ENCODE data around the gene PALMD.
A peak's percentile ranks its signal among the peaks of the same experiment; 100 is the strongest.

PALMD gene

GRCh38 chr1:99700020-99700419 lies 54.1 kb downstream of the PALMD start:
- DNase-seq (ENCODE audit: low spot score) = no peak

DNA sequence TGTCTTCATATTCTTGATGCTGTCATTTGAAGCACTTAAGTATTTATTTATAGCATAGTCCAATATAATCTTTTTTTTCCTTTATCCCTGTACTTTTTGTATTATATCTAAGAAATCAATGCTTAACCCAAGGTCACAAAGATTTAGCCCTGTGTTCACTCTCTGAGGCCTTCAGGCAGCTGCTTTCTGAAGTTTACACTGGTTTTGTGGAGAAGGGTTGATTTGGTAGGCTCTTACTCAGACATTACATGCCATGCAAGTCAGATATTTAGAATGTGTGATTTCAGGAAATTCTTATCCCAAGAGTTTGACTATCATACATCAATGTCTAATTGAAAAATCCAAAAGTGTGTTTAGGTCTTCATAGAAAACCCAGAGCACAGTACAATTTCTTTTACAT lies 56.3 kb downstream of the PALMD start:
- no peak for DNase-seq (ENCODE audit: low spot score)

- DNase-seq (ENCODE audit: low spot score) = no peak
Observed at GRCh38 chr1:99704356-99704816, 58.5 kb downstream of the PALMD start.

GRCh38 chr1:99705385-99705784 lies 59.5 kb downstream of the PALMD start:
- no peak for DNase-seq (ENCODE audit: low spot score)

- DNase-seq (ENCODE audit: low spot score) = peak; percentile 64
Observed at GRCh38 chr1:99707535-99708142, 61.7 kb downstream of the PALMD start.

DNA sequence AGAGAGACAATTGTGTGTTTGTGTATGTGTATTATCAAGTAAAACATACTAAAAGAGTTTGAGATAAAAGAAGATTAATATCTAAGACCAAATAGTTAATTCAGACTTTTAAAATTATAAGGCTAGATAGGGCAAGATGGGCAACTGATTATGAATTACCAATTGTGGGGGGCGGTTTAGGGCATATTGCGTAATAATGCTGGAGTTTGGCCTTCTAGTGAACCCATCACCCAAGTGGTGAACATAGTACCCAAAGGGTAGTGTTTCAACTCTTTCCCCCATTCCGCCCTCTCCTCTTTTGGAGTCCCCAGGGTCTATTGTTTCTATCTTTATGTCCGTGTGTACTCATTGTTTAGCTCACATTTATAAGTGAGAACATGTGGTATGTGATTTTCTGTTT lies 65.1 kb downstream of the PALMD start:
- no peak for DNase-seq (ENCODE audit: low spot score)

GRCh38 chr1:99713006-99713405 lies 67.1 kb downstream of the PALMD start:
- DNase-seq (ENCODE audit: low spot score) = no peak

- DNase-seq (ENCODE audit: low spot score) = no peak
Observed at GRCh38 chr1:99717005-99717404, 71.1 kb downstream of the PALMD start.

DNA sequence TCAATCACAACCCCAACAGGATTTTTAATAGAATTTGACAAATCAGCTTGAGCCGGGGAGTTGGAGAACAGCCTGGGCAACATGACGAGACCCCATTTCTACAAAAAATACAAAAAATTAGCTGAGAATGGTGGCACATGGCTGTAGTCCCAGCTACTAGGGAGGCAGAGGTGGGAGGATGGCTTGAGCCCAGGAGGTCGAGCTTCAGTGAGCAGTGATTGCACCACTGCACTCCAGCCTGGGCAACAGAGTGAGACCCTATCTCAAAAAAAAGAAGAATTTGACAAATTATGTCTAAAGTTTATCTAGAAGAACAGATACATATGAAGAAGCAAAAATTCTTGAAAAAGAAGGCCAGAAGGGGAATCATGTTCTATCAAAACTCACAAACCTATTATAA lies 77.3 kb downstream of the PALMD start:
- DNase-seq (ENCODE audit: low spot score) = no peak

- DNase-seq (ENCODE audit: low spot score) = no peak
Observed at GRCh38 chr1:99725996-99726395, 80.1 kb downstream of the PALMD start.

DNA sequence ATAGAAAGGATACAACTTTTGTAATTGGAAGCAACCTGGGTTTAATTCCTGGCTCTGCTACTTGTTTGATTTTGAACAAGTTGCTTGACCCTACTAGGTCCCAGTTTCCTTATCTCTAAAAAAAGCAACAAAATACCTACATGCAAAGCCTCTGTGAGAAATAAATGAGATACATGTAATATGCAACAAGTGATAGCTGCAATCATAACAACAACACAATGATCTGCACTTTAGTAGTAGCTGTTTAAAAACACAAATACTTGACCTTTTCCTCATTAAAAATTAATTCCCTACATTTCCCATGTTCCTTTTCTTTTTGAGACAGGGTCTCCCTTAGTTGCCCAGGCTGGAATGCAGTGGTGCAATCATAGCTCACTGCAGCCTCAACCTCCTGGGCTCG lies 80.5 kb downstream of the PALMD start:
- DNase-seq (ENCODE audit: low spot score) = no peak

DNA sequence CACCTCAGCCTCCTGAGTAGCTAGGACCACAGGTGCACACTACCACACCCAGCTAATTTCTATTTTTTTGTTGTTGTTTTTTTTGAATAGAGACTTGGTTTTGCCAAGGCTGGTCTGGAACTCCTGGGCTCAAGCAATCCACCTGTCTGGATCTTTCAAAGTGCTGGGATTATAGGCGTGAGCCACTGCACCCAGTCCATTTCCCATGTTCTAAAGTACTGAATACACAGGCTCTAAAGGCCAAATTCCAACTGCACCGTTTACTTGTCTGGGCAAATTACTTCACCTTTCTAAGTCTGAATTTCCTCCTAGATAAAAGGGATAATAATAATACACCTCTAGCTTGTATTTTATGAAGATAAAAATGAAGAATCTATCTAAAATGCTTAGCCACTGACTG lies 80.9 kb downstream of the PALMD start:
- DNase-seq (ENCODE audit: low spot score) = no peak

DNA sequence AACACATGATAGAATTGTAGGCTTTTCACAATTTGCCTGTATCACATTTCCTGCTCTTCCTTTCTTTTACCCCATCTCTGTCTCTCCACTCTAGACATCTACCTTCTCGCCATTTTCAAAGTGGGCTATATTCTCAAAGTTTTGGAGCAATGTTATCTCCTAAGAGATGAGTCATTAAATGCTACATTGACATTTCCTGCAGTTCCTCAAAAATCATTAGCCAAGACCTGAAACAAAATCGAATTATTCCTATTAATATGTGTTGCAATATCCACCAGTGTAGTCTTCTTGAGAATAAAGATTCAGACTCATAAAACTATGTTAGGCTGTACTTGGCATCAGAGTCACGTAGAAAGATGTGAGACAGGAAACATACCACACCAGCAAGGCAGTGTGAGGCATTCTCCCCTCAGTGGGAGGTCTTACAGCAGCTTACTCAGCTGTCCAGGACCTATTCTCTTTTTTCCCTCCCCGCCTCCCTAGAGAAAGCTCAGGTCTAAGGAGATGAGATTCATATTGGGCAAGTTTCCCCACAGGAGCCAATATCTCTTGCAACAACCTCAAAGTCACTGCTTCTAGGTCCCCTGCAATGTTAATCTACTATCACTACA lies 81.8 kb downstream of the PALMD start:
- DNase-seq (ENCODE audit: low spot score) = no peak

DNA sequence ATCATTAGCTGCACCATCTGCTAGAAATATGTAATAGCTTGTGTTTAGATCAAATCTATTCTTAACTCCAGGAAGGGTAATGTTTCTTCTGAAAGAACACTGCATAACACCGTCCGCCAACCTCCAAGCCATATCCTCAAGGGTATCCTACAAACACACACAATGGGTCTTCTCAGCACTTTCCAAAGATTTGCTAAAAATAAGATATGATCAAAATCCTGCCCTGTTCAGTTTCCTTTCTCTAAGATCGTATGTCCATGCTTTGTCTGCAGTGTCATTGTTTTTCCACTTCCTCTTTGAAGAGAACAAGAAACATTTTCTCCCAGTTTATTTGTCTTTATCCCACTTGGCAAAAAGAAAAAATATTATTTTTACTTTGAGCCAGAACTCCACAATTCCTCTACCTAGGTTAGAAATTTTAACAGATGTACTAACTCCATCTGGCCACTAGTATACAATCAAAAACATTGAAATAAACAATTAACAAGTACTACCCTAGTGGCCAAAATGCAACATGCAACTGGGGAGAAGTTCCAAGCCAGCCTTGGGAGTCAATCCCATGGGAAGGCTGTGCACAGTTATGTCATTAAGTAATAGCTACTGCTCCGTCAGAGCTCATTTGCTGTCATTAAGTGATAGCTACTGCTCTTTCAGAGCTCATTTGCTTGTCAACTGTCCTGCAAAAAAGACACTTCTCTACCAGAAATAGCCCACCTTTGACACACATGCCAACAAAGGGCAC lies 82.8 kb downstream of the PALMD start:
- peak; percentile 26 for DNase-seq (ENCODE audit: low spot score)

DNA sequence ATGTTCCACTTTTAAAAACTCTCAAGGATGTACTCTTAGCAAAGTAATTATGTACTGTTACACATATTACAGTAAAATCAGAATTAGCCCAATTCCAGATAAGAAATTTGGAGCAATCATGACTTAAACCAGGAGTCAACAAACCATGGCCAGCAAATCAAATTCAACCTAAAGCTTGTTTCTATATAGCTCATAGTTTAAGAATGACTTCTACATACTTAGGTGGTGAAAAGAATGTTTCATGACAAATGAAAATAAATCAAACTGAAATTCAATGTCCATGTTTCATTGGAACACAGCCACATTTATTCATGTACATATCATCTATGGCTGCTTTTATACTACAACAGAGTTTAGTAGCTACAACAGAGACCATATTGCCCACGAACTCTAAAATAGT lies 85.5 kb downstream of the PALMD start:
- no peak for DNase-seq (ENCODE audit: low spot score)

DNA sequence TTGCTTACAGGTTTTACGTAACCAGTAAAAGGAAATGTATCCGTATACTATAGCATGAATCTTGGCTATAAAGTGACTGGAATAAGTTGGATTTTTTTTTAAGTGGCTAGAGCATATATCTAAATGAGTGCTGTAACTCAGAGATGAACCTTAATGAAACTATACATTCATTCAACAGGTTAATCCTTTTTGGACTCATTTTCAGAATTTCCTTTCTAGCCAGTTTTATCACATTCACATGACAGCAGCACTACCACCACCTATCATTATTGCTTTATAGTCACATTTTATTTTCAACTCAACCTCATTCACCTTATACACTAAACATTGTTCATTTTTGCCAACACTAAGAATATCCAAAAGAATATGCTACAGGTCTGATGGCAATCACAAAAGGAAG lies 89.9 kb downstream of the PALMD start:
- no peak for DNase-seq (ENCODE audit: low spot score)

GRCh38 chr1:99737016-99737415 lies 91.1 kb downstream of the PALMD start:
- DNase-seq (ENCODE audit: low spot score) = peak; percentile 26

DNA sequence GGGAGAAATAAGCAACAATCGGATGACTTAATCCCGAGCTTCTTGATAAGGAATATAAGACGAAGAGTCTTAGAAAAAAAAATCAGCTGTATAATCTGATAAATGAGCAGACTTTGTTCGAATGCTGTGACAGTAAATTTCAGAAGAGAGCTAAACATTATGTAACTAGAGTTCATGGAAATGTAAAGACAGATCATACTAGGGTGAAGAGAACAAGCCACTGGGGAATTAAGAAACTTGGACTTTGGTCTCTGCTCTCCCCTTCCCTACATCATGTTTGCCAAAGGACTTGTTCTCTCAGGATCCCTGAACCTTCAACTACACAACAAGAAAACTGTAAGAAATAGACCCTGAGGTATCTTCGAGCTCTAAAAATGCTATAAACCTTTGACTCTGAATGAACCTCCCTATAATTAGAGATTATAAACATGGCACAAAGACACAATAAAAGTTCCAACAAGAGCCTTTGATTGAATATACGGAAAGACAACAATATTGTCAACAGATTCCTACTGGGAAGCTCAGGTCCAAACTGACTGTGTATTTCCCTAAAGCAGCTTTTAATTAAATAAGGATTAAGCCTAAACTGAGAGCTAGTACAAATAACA lies 93.0 kb downstream of the PALMD start:
- no peak for DNase-seq (ENCODE audit: low spot score)

GRCh38 chr1:99740141-99740540 lies 94.2 kb downstream of the PALMD start:
- DNase-seq (ENCODE audit: low spot score) = no peak
